GM12878 (cell line): Measurements from ENCODE around the gene SLC27A5. TPM values are rescaled to one million over a fixed set of nuclear protein-coding genes. Genes with fewer than 3 reads are reported as not detected.

ENCODE experiments used
- ATAC-seq: fragments of 200-7000 bp; cut with Tn5 transposase; 3 replicates; pipeline ENCODE4 v1.9.1; 2020; ENCODE audit warnings: mild to moderate bottlenecking, moderate library complexity
- BruUV-seq: library from RNA; stranded (reverse); fragments of 400-500 nt; replicated peaks from 2 replicates; lab custom pipeline; 2021; lab: Mats Ljungman, UMichigan
- CTCF ChIA-PET: fragments of 300-600 bp; sonication (Branson Sonifier 250); formaldehyde crosslinking; extraction: SDS; loops from one replicate; lab custom pipeline; 2021; ENCODE audit warnings: inconsistent platforms; lab: Yijun Ruan, JAX
- POLR2A ChIA-PET: fragments of 350-600 bp; formaldehyde crosslinking; extraction: SDS; loops from one replicate; lab custom pipeline; 2021; ENCODE audit warnings: inconsistent platforms; lab: Charles Lee
- RAD21 ChIA-PET: fragments of 300-600 bp; sonication (Branson Sonifier 250); formaldehyde crosslinking; loops from one replicate; lab custom pipeline; 2023; ENCODE audit warnings: antibody characterized with exemption; ENCODE audit not compliant: unreplicated experiment; lab: Charles Lee
- SMC1A ChIA-PET: fragments of 300-600 bp; sonication (Branson Sonifier 250); formaldehyde crosslinking; loops from one replicate; lab custom pipeline; 2023; ENCODE audit not compliant: unreplicated experiment, uncharacterized antibody; lab: Charles Lee
- DNase-seq: peaks from one replicate; pipeline ENCODE4 v3.0.0-alpha.2; 2011; ENCODE audit warnings: low read depth, low spot score
- FAIRE-seq: peaks from 3 replicates; lab custom pipeline; 2011; peaks lifted over from hg19 to GRCh38; lab: Jason Lieb, UNC
- H2AFZ ChIP-seq: 2 replicates; pipeline ENCODE4 v1.6.0; 2011; ENCODE audit warnings: low read depth, low read length, control low read depth; ENCODE audit not compliant: control insufficient read depth
- H3K27ac ChIP-seq: 2 replicates; pipeline ENCODE4 v1.5.1; 2011; ENCODE audit warnings: control low read depth; ENCODE audit not compliant: control insufficient read depth, insufficient read depth
- H3K27me3 ChIP-seq, 2 experiments: replicated peaks in 1 of 2; 2 replicates each; pipeline versions ENCODE4 v1.6.0 to v1.6.1; 2011; ENCODE audit warnings: low read length in 1 of 2; ENCODE audit not compliant: control insufficient read depth in 2 of 2, insufficient read depth in 2 of 2
- H3K36me3 ChIP-seq, 2 experiments: 2 replicates each; pipeline ENCODE4 v1.5.1; 2011; ENCODE audit warnings: low read length in 1 of 2; ENCODE audit not compliant: control insufficient read depth in 2 of 2, insufficient read depth in 2 of 2
- H3K4me1 ChIP-seq: 2 replicates; pipeline ENCODE4 v1.6.1; 2011; ENCODE audit warnings: mild to moderate bottlenecking, low read length, moderate library complexity, mixed read lengths; ENCODE audit not compliant: control insufficient read depth, insufficient read depth
- H3K4me2 ChIP-seq: 2 replicates; pipeline ENCODE4 v1.6.0; 2011; ENCODE audit warnings: control low read depth; ENCODE audit not compliant: control insufficient read depth, insufficient read depth
- H3K4me3 ChIP-seq: fragments of 200-600 bp; sonication (generic); 2 replicates; pipeline ENCODE4 v1.5.1; 2016
- H3K79me2 ChIP-seq: 2 replicates; pipeline ENCODE4 v1.6.0; 2011; ENCODE audit warnings: low read length; ENCODE audit not compliant: control insufficient read depth, insufficient read depth
- H3K9ac ChIP-seq: 2 replicates; pipeline ENCODE4 v1.8.0; 2011; ENCODE audit warnings: low read length, control low read depth, mixed read lengths; ENCODE audit not compliant: control insufficient read depth, insufficient read depth
- H3K9me3 ChIP-seq: replicated peaks from 3 replicates; pipeline ENCODE4 v1.5.1; 2011; ENCODE audit warnings: mild to moderate bottlenecking, low read length; ENCODE audit not compliant: control insufficient read depth, insufficient read depth
- H4K20me1 ChIP-seq: 2 replicates; pipeline ENCODE4 v1.6.0; 2011; ENCODE audit not compliant: control insufficient read depth, insufficient read depth
- CBFB ChIP-seq: IDR thresholded peaks from 2 replicates; pipeline ENCODE4 v1.6.1; 2016; ENCODE audit warnings: antibody characterized with exemption, low read depth
- KDM1A ChIP-seq: fragments of 200-600 bp; sonication (generic); IDR thresholded peaks from 2 replicates; pipeline ENCODE4 v1.6.1; 2016; ENCODE audit warnings: borderline replicate concordance
- PAX5 ChIP-seq: IDR thresholded peaks from 2 replicates; pipeline ENCODE4 v1.6.1; 2011; ENCODE audit warnings: low read depth, low read length, borderline replicate concordance
- RAD51 ChIP-seq: fragments of 450-650 bp; IDR thresholded peaks from 2 replicates; pipeline ENCODE4 v1.6.1; 2016; ENCODE audit warnings: moderate library complexity, mild to moderate bottlenecking, inconsistent platforms
- SKIL ChIP-seq: fragments of 450-650 bp; IDR thresholded peaks from 2 replicates; pipeline ENCODE4 v1.6.1; 2017; ENCODE audit warnings: mild to moderate bottlenecking, low read depth, inconsistent platforms; ENCODE audit not compliant: poor library complexity, severe bottlenecking
- SPI1 ChIP-seq: IDR thresholded peaks from 2 replicates; pipeline ENCODE4 v1.6.1; 2011; ENCODE audit warnings: low read depth, mild to moderate bottlenecking, low read length, moderate library complexity, borderline replicate concordance; ENCODE audit not compliant: insufficient read depth
- SREBF1 ChIP-seq: IDR thresholded peaks from 2 replicates; pipeline ENCODE4 v1.6.1; 2012; ENCODE audit warnings: mild to moderate bottlenecking, low read length
- STAT3 ChIP-seq: IDR thresholded peaks from 2 replicates; pipeline ENCODE4 v1.6.1; 2011; ENCODE audit warnings: low read depth, low read length, improper control_type of control experiment
- YY1 ChIP-seq: IDR thresholded peaks from 2 replicates; pipeline ENCODE4 v1.6.1; 2011; ENCODE audit warnings: low read depth, mild to moderate bottlenecking, low read length
- ZBED1 ChIP-seq: IDR thresholded peaks from 2 replicates; pipeline ENCODE4 v1.6.1; 2016; ENCODE audit warnings: borderline replicate concordance
- WGBS: methylation state at CpG from one replicate; pipeline ENCODE4 v1.1.6; 2016; ENCODE audit warnings: low lambda C conversion rate; ENCODE audit not compliant: insufficient replicate concordance, insufficient coverage; ENCODE audit errors: missing lambda C conversion rate; 5-methylcytosine and 5-hydroxymethylcytosine counted together
- in situ Hi-C: fragments of 300-500 bp; cut with MboI; formaldehyde crosslinking; loops from 9 replicates; pipeline ENCODE4 v1.14.3; 2018; ENCODE audit warnings: mixed read lengths
- intact Hi-C: fragments of 100-400 bp; cut with micrococcal nuclease; formaldehyde crosslinking; loops from one replicate; pipeline ENCODE4 v1.14.2; 2022; ENCODE audit not compliant: unreplicated experiment
- polyA plus RNA-seq, 11 experiments: library from polyadenylated mRNA; depleted of rRNA in 4 of 11; unstranded in 6 of 11; stranded (reverse) in 5 of 11; fragments of >200 nt; fragmentation: Nextera tagmentation in 4 of 11; fragmentation: Illumina TruSeq in 1 of 11; extraction: Ambion mirVana in 4 of 11; extraction: Trizol in 1 of 11; gene quantifications; 1 replicate in 1 of 11; 2 replicates in 10 of 11; pipeline versions ENCODE4 v1.2.1 to v1.2.3, GENCODE V29; 2011 to 2016; ENCODE audit warnings: inconsistent platforms in 2 of 11, missing spikeins in 2 of 11, low read depth in 1 of 11
- total RNA-seq, 4 experiments: library from RNA; depleted of rRNA in 3 of 4; stranded (reverse); fragments of >200 nt in 3 of 4; fragmentation: Illumina TruSeq in 1 of 4; extraction: Trizol in 1 of 4; gene quantifications; 2 replicates each; pipeline versions ENCODE4 v1.2.1 to v1.2.3, GENCODE V29; 2013 to 2021

Gene SLC27A5
- total and polyA plus RNA-seq, 10 of the 15 experiments (the other 5 are each of a cell fraction or from before 2014, with no cell fraction given): 21.2 to 127 (median 31.8) TPM

GRCh38 chr19:58479736-58480480, 31.9 kb downstream of the SLC27A5 start:
- no peak for FAIRE-seq
- H3K9me3 ChIP-seq: no peaks in the 10 kb centered on the region
- in situ Hi-C loops: no loop called here
- CTCF ChIA-PET: no interaction called here
- TF ChIP-seq KDM1A: no peak
- TF ChIP-seq YY1: no peak
- no peak for TF ChIP-seq PAX5
- TF ChIP-seq CBFB: no peak
- TF ChIP-seq SPI1: no peak
- no peak for TF ChIP-seq SKIL
- no peak for TF ChIP-seq SREBF1
- no peak for TF ChIP-seq RAD51
- TF ChIP-seq STAT3: no peak
- TF ChIP-seq ZBED1: no peak
- TF ChIP-seq, all 136 proteins: peak for 0
- DNase-seq (no peak), ATAC-seq (no peak)
- H3K36me3 ChIP-seq: no peaks in the 10 kb centered on the region; a peak in 2 of 4 replicates
- H3K4me3 ChIP-seq: no peak overlapping the region
- WGBS: 76% methylated on average over 25 of the region's 28 CpGs
- intact Hi-C loops: no loop called here
- RAD21 ChIA-PET: no interaction called here
- no peak overlapping the region for H2AFZ ChIP-seq
- POLR2A ChIA-PET: no interaction called here
- no peaks in the 10 kb centered on the region for H4K20me1 ChIP-seq
- H3K4me2 ChIP-seq: no peak overlapping the region
- H3K79me2 ChIP-seq: no peaks in the 10 kb centered on the region; the same call in 1 of the 2 replicates
- no peaks in the 10 kb centered on the region for H3K27me3 ChIP-seq
- H3K27ac ChIP-seq: no peak overlapping the region
- peaks cover 17% of the 10 kb centered on the region for H3K4me1 ChIP-seq
- SMC1A ChIA-PET: no interaction called here
- no peak overlapping the region for H3K9ac ChIP-seq
- BruUV-seq: no TSS peak
